MM.1S (cell line): ENCODE data around the gene NDUFS8.
A peak's percentile ranks its signal among the peaks of the same experiment; 100 is the strongest.

Experiments used
- DNase-seq: peaks from one replicate; pipeline ENCODE4 v3.0.0-alpha.2; 2015
- H2AFZ ChIP-seq: fragments of 300-600 bp; sonication (generic); 2 replicates; pipeline ENCODE4 v1.6.0; 2016; ENCODE audit warnings: antibody characterized with exemption, low read length
- H3F3A ChIP-seq: fragments of 300-600 bp; sonication (generic); 2 replicates; pipeline ENCODE4 v1.6.1; 2016; ENCODE audit warnings: mild to moderate bottlenecking, antibody characterized with exemption, low read length, moderate library complexity, mixed read lengths; ENCODE audit not compliant: insufficient read depth
- H3K27ac ChIP-seq: fragments of 300-600 bp; sonication (generic); 2 replicates; pipeline ENCODE4 v1.5.1; 2016; ENCODE audit warnings: mild to moderate bottlenecking, low read length
- H3K27me3 ChIP-seq: fragments of 300-600 bp; sonication (generic); replicated peaks from 2 replicates; pipeline ENCODE4 v1.6.0; 2016; ENCODE audit warnings: low read length; ENCODE audit not compliant: insufficient read depth
- H3K36me3 ChIP-seq: fragments of 300-600 bp; sonication (generic); replicated peaks from 2 replicates; pipeline ENCODE4 v1.6.1; 2016; ENCODE audit warnings: mild to moderate bottlenecking, low read length, mixed read lengths; ENCODE audit not compliant: insufficient read depth
- H3K4me1 ChIP-seq: fragments of 300-600 bp; sonication (generic); 2 replicates; pipeline ENCODE4 v1.6.1; 2016; ENCODE audit warnings: low read length, mixed read lengths
- H3K4me2 ChIP-seq: fragments of 300-600 bp; sonication (generic); 2 replicates; pipeline ENCODE4 v1.6.0; 2016; ENCODE audit warnings: low read depth, low read length
- H3K4me3 ChIP-seq: fragments of 300-600 bp; sonication (generic); 2 replicates; pipeline ENCODE4 v1.5.1; 2016; ENCODE audit warnings: low read length, mixed read lengths
- H3K79me2 ChIP-seq: fragments of 300-600 bp; sonication (generic); 2 replicates; pipeline ENCODE4 v1.6.1; 2016; ENCODE audit warnings: mixed run types, low read length, mixed read lengths
- H3K9ac ChIP-seq: fragments of 300-600 bp; sonication (generic); 2 replicates; pipeline ENCODE4 v1.6.1; 2016; ENCODE audit warnings: low read length, mixed read lengths
- H3K9me2 ChIP-seq: fragments of 300-600 bp; sonication (generic); replicated peaks from 2 replicates; pipeline ENCODE4 v1.6.1; 2016; ENCODE audit warnings: mild to moderate bottlenecking, low read length, mixed read lengths; ENCODE audit not compliant: insufficient read depth
- H3K9me3 ChIP-seq: fragments of 300-600 bp; sonication (generic); replicated peaks from 2 replicates; pipeline ENCODE4 v1.6.1; 2016; ENCODE audit warnings: mild to moderate bottlenecking, low read length, mixed read lengths; ENCODE audit not compliant: insufficient read depth
- H4K20me1 ChIP-seq: fragments of 300-600 bp; sonication (generic); 2 replicates; pipeline ENCODE4 v1.6.1; 2016; ENCODE audit warnings: mild to moderate bottlenecking, low read length, moderate library complexity, mixed read lengths; ENCODE audit not compliant: insufficient read depth
- EZH2 ChIP-seq: fragments of 300-600 bp; sonication (generic); optimal IDR thresholded peaks from 2 replicates; pipeline ENCODE3; 2017; ENCODE audit warnings: low read depth, mild to moderate bottlenecking, antibody characterized with exemption, low read length, mixed read lengths
- EZH2phosphoT487 ChIP-seq: fragments of 300-600 bp; sonication (generic); IDR thresholded peaks from 2 replicates; pipeline ENCODE4 v1.6.1; 2018; ENCODE audit warnings: antibody characterized with exemption, low read length
- TF ChIP-seq, protein P1 (sequence below): fragments of 300-600 bp; sonication (generic); IDR thresholded peaks from 2 replicates; pipeline ENCODE4 v1.5.1; 2016; ENCODE audit warnings: antibody characterized with exemption, low read length, mixed read lengths

Gene NDUFS8

GRCh38 chr11:68020575-68020974 is 9.9 kb upstream of the NDUFS8 start:
- DNase-seq = no peak
- TF ChIP-seq EZH2 (no peak), EZH2phosphoT487 (no peak)
- TF ChIP-seq, protein P1, sequence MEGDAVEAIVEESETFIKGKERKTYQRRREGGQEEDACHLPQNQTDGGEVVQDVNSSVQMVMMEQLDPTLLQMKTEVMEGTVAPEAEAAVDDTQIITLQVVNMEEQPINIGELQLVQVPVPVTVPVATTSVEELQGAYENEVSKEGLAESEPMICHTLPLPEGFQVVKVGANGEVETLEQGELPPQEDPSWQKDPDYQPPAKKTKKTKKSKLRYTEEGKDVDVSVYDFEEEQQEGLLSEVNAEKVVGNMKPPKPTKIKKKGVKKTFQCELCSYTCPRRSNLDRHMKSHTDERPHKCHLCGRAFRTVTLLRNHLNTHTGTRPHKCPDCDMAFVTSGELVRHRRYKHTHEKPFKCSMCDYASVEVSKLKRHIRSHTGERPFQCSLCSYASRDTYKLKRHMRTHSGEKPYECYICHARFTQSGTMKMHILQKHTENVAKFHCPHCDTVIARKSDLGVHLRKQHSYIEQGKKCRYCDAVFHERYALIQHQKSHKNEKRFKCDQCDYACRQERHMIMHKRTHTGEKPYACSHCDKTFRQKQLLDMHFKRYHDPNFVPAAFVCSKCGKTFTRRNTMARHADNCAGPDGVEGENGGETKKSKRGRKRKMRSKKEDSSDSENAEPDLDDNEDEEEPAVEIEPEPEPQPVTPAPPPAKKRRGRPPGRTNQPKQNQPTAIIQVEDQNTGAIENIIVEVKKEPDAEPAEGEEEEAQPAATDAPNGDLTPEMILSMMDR = peak; percentile 36
- Histone ChIP-seq H3K79me2 (no peaks in the 10 kb centered on the region), H3K9me2 (no peaks in the 10 kb centered on the region), H3K36me3 (no peaks in the 10 kb centered on the region), H3K4me2 (0 out of 2 replicates have a peak overlapping the region, but pooled peaks have one; percentile 25), H3K9ac (no peak overlapping the region), H3K9me3 (no peaks in the 10 kb centered on the region), H3K4me1 (peaks cover 9% of the 10 kb centered on the region), H3K4me3 (no peak overlapping the region), H3F3A (no peaks in the 10 kb centered on the region), H3K27ac (no peak overlapping the region), H2AFZ (no peak overlapping the region), H3K27me3 (no peaks in the 10 kb centered on the region), H4K20me1 (no peaks in the 10 kb centered on the region)

DNA sequence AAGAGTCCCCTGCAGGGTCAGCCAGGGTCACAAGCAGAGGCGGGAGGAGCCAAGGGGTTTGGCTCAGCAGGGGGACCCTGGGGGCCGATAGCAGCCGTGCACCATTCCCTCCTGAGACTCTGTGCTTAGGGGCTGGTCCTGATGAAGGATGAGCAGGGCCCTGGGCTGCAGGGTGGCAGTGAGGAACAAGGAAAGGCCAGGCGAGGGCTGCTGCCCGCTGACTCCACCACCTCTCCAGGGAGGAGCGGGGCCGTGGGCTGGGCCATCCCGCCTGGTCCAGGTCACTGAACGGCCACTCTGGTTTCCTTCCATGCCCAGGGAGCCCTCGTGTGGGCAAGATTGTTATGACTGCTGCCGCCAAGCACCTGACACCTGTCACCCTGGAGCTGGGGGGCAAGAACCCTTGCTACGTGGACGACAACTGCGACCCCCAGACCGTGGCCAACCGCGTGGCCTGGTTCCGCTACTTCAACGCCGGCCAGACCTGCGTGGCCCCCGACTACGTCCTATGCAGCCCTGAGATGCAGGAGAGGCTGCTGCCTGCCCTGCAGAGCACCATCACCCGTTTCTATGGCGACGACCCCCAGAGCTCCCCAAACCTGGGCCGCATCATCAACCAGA is 9.2 kb upstream of the NDUFS8 start:
- peak; percentile 59 for DNase-seq
- H2AFZ ChIP-seq = peak overlapping the region; percentile 31; the same call in 1 of the 2 replicates
- peaks cover 9% of the 10 kb centered on the region for H3K4me1 ChIP-seq

GRCh38 chr11:68022531-68022930 is 8.0 kb upstream of the NDUFS8 start:
- Histone ChIP-seq H3K27me3 (no peaks in the 10 kb centered on the region), H2AFZ (no peak overlapping the region), H3K4me3 (no peak overlapping the region), H3K9me2 (no peaks in the 10 kb centered on the region), H3K36me3 (no peaks in the 10 kb centered on the region), H3K79me2 (no peaks in the 10 kb centered on the region), H3F3A (no peaks in the 10 kb centered on the region), H3K9me3 (no peaks in the 10 kb centered on the region), H3K9ac (no peak overlapping the region), H3K27ac (no peak overlapping the region), H3K4me2 (no peak overlapping the region), H4K20me1 (no peaks in the 10 kb centered on the region), H3K4me1 (peaks cover 9% of the 10 kb centered on the region)
- no peak for TF ChIP-seq EZH2
- no peak for TF ChIP-seq EZH2phosphoT487
- TF ChIP-seq, protein P1 = no peak
- no peak for DNase-seq

More for the DNA sequence above, 9.2 kb upstream of the NDUFS8 start:
- Histone ChIP-seq H3K27me3 (no peaks in the 10 kb centered on the region), H4K20me1 (no peaks in the 10 kb centered on the region), H3K4me2 (0 out of 2 replicates have a peak overlapping the region, but pooled peaks have one; percentile 25), H3K9ac (no peak overlapping the region), H3K79me2 (no peaks in the 10 kb centered on the region), H3K27ac (no peak overlapping the region), H3K9me2 (no peaks in the 10 kb centered on the region), H3F3A (no peaks in the 10 kb centered on the region), H3K36me3 (no peaks in the 10 kb centered on the region), H3K4me3 (no peak overlapping the region), H3K9me3 (no peaks in the 10 kb centered on the region)
- TF ChIP-seq EZH2 = no peak
- TF ChIP-seq EZH2phosphoT487 = no peak
- TF ChIP-seq, protein P1 = peak; percentile 59
